WI38 (cell line): ENCODE data around the gene ABRAXAS1.

Source experiments
- H3K4me3 ChIP-seq: 2 replicates; pipeline ENCODE4 v1.5.1; 2011; ENCODE audit warnings: low read depth, mild to moderate bottlenecking, control low read depth, low read length
- CTCF ChIP-seq: IDR thresholded peaks from 2 replicates; pipeline ENCODE4 v1.5.1; 2012; ENCODE audit warnings: low read depth, mild to moderate bottlenecking, control low read depth, low read length

Gene ABRAXAS1

GRCh38 chr4:83440148-83440814 is 44.6 kb downstream of the ABRAXAS1 start:
- TF ChIP-seq CTCF, result no peak

GRCh38 chr4:83438719-83439118 is 46.2 kb downstream of the ABRAXAS1 start:
- no peak overlapping the region for H3K4me3 ChIP-seq
- TF ChIP-seq CTCF, result no peak

More at GRCh38 chr4:83440148-83440814, 44.6 kb downstream of the ABRAXAS1 start:
- no peak overlapping the region for H3K4me3 ChIP-seq

- TF ChIP-seq CTCF, result no peak
- no peak overlapping the region for H3K4me3 ChIP-seq
Observed at GRCh38 chr4:83436680-83437079, 48.2 kb downstream of the ABRAXAS1 start.

GRCh38 chr4:83431200-83431599 is 53.7 kb downstream of the ABRAXAS1 start:
- no peak overlapping the region for H3K4me3 ChIP-seq
- no peak for TF ChIP-seq CTCF

- no peak for TF ChIP-seq CTCF
- no peak overlapping the region for H3K4me3 ChIP-seq
Observed at GRCh38 chr4:83418211-83418610, 66.7 kb downstream of the ABRAXAS1 start.

- H3K4me3 ChIP-seq, result no peak overlapping the region
- no peak for TF ChIP-seq CTCF
Observed at GRCh38 chr4:83417566-83417965, 67.3 kb downstream of the ABRAXAS1 start.

- H3K4me3 ChIP-seq, result no peak overlapping the region
- TF ChIP-seq CTCF, result no peak
Observed at GRCh38 chr4:83413676-83414075, 71.2 kb downstream of the ABRAXAS1 start.
